GM12892 (cell line): ENCODE data around the gene BAX.

Source experiments
- POLR2A ChIP-seq: IDR thresholded peaks from 2 replicates; pipeline ENCODE4 v1.6.1; 2011; ENCODE audit warnings: low read depth, low read length, control low read depth
- POLR2AphosphoS5 ChIP-seq: IDR thresholded peaks from 2 replicates; pipeline ENCODE4 v1.6.1; 2011; ENCODE audit warnings: low read depth, low read length, control low read depth

GRCh38 chr19:48968179-48968661, 13.5 kb downstream of the BAX start:
- TF ChIP-seq POLR2A, result no peak
- TF ChIP-seq POLR2AphosphoS5, result no peak
